ENCODE data around the gene DHFR.
A peak's percentile ranks its signal among the peaks of the same experiment; 100 is the strongest.

DHFR gene

DNA sequence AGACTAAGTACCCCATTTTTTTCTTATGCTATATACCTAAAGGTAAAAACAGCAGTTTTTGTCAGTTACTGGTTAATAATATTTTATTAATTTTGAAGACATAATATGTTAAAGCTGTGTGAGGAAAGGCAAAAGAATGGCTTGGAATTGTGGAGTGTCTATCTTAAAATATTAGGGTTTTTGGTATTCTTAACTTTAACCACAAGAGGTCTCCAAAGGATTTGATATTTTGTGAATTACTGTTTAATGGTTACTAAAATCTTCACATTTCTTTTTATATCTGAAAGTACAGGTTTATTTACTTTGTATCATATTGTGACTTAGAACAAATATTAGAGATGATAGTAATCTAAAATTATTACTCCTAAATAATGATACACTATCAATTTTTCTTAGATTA is 32.0 kb upstream of the DHFR start:
- Histone ChIP-seq H3K27ac (no peak overlapping the region), H3K4me3 (ENCODE audit: low read depth, low read length) (no peak overlapping the region), H3K9me3 (ENCODE audit: severe bottlenecking) (no peaks in the 10 kb centered on the region), H3K36me3 (no peaks in the 10 kb centered on the region), H3K27me3 (ENCODE audit: insufficient read depth, low read depth, severe bottlenecking) (no peaks in the 10 kb centered on the region)
- DNase-seq: no peak
- TF ChIP-seq, protein P1, sequence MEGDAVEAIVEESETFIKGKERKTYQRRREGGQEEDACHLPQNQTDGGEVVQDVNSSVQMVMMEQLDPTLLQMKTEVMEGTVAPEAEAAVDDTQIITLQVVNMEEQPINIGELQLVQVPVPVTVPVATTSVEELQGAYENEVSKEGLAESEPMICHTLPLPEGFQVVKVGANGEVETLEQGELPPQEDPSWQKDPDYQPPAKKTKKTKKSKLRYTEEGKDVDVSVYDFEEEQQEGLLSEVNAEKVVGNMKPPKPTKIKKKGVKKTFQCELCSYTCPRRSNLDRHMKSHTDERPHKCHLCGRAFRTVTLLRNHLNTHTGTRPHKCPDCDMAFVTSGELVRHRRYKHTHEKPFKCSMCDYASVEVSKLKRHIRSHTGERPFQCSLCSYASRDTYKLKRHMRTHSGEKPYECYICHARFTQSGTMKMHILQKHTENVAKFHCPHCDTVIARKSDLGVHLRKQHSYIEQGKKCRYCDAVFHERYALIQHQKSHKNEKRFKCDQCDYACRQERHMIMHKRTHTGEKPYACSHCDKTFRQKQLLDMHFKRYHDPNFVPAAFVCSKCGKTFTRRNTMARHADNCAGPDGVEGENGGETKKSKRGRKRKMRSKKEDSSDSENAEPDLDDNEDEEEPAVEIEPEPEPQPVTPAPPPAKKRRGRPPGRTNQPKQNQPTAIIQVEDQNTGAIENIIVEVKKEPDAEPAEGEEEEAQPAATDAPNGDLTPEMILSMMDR (IDR thresholded peaks at IDR 0.05; ENCODE audit: low read depth, low read length): no peak

DNA sequence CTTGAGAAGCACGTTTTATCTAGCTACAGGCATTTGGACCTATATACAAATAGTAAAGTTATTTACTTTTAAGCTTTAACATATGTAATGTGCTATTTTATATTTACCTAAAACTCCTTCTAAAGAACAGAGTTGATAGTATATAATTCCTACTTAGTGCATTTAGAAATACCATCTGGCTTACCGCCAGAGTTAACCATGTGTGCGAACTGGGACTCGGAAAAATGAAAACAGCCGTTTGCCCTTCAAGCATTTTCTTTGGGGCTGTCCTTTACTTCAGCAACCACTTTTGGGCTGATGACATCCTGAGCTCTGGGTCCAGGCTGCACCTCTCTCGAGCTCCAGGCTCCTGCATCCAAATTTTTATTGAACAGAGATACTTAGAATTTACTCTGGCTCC is 21.9 kb upstream of the DHFR start:
- peaks cover 40% of the 10 kb centered on the region for H3K36me3 ChIP-seq
- no peak overlapping the region for H3K4me3 ChIP-seq (ENCODE audit: low read depth, low read length)
- no peak for DNase-seq
- H3K9me3 ChIP-seq (ENCODE audit: severe bottlenecking): no peaks in the 10 kb centered on the region
- H3K27ac ChIP-seq: no peak overlapping the region
- no peaks in the 10 kb centered on the region for H3K27me3 ChIP-seq (ENCODE audit: insufficient read depth, low read depth, severe bottlenecking)
- TF ChIP-seq, protein P1 (IDR thresholded peaks at IDR 0.05; ENCODE audit: low read depth, low read length): no peak

DNA sequence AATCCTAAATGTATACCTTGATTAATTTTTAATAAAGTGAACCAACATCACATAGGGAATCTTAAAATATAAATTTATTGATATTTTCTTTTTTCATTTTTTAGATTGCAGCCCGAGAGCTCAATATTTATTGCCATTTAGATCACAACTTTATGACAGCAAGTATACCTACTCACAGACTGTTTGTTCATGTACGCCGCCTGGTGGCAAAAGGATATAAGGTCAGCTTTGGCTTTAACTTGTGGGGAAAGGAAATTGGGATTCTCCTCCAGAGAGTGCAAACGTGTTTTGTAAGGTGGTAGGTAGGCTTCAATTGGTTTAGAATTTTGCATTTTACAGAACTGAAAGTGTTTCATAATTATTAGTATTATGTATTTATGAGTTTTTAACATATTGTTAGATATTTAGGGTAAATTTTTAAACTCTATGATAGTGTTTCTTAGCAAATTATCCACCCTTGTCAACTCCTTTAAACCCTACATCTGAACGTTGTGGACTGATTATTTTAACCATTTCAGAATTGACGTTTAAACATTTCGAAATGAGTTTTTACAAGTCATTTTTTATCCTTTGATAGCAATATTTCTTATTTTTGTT is 17.5 kb upstream of the DHFR start:
- peaks cover 39% of the 10 kb centered on the region for H3K36me3 ChIP-seq
- TF ChIP-seq, protein P1 (IDR thresholded peaks at IDR 0.05; ENCODE audit: low read depth, low read length): peak; percentile 67

DNA sequence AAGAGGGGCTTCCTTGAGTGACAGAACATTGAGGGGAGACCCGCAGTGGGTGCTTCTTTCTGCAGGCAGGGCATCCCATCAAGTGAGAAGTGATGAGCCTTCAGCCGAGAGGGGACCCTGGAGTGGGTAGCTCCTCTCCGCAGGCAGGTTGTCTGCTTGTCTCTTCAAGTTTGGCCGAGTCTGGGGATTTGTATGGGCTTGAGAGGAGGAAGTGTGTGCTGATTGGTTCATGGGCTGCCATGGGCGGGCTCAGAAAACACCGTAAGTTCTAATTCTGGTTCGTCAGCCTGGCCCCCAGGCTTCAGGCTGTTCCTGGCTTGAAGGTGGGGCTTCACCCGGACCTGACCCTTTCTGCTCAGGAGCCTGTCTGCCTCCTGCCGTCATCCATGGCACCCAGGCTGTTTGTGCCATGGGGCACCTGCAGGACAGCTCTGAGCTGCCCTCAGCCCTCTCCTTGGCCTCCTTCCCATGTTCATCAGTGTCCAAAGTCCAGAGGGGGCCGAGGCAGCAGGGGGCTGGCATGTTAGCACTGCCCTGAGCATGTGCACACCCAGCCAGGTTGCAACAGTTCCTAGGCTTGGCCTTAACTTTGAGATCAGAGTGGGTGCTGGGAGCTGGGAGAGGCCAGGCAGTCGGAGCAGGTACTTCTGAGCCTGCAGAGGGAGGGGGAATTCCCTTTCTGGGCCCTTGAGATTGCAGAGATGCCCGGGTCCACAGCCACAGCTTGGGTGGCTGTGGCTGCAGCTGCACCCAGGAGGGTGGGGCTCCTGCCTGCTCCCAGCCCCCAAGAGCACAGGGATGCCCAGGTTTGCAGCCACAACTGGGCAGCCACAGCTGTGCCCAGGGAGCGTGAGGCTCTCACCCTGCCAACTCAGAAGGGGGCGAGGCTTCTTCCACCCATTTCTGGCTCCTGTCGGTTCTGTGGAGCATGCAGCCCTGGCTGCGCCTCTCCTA is 13.5 kb upstream of the DHFR start:
- TF ChIP-seq, protein P1 (IDR thresholded peaks at IDR 0.05; ENCODE audit: low read depth, low read length): no peak

More for the DNA sequence above, 17.5 kb upstream of the DHFR start:
- Histone ChIP-seq H3K27me3 (ENCODE audit: insufficient read depth, low read depth, severe bottlenecking) (no peaks in the 10 kb centered on the region), H3K27ac (no peak overlapping the region), H3K9me3 (ENCODE audit: severe bottlenecking) (no peaks in the 10 kb centered on the region), H3K4me3 (ENCODE audit: low read depth, low read length) (no peak overlapping the region)
- DNase-seq: peak; percentile 71

DNA sequence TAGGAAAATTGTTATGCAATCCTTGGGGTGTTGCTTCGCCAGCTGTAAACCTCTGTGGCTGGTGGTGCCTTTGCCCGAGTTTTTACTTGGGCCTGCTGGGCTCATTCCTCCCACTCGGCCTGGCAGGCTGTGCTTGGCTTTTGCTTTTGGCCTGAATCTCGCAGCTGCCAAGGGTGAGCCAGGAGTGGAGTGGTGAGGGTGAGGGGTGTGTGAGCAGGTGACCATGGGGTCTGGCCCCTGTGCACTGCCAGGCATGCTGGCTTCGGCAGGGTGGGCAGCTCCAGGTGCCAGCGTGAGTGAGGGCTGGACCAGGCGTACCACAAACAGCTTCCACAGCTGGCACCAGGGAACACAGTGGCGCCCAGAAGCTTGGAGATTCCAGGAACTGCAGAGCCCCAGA is 12.6 kb upstream of the DHFR start:
- Histone ChIP-seq H3K4me3 (ENCODE audit: low read depth, low read length) (no peak overlapping the region), H3K36me3 (peaks cover 35% of the 10 kb centered on the region), H3K9me3 (ENCODE audit: severe bottlenecking) (no peaks in the 10 kb centered on the region), H3K27me3 (ENCODE audit: insufficient read depth, low read depth, severe bottlenecking) (no peaks in the 10 kb centered on the region), H3K27ac (no peak overlapping the region)
- TF ChIP-seq, protein P1 (IDR thresholded peaks at IDR 0.05; ENCODE audit: low read depth, low read length): no peak
- no peak for DNase-seq

More for the DNA sequence above, 13.5 kb upstream of the DHFR start:
- Histone ChIP-seq H3K36me3 (peaks cover 37% of the 10 kb centered on the region), H3K9me3 (ENCODE audit: severe bottlenecking) (no peaks in the 10 kb centered on the region), H3K27me3 (ENCODE audit: insufficient read depth, low read depth, severe bottlenecking) (no peaks in the 10 kb centered on the region), H3K4me3 (ENCODE audit: low read depth, low read length) (no peak overlapping the region), H3K27ac (no peak overlapping the region)
- DNase-seq: no peak
